Mesothelial cell of epicardium (in vitro differentiated cells): Measurements from ENCODE around the gene KMT2D. TPM values are rescaled to one million over a fixed set of nuclear protein-coding genes. Genes with fewer than 3 reads are reported as not detected.
A peak's percentile ranks its signal among the peaks of the same experiment; 100 is the strongest.

ENCODE experiments used
- DNase-seq, 2 experiments: peaks; one replicate each; pipeline ENCODE4 v3.0.0; 2021; ENCODE audit warnings: low spot score in 2 of 2; ENCODE audit not compliant: unreplicated experiment in 2 of 2
- H3K27ac Mint-ChIP-seq: 2 replicates; pipeline ENCODE4 v1.8.0; 2021; ENCODE audit warnings: mixed read lengths
- H3K27me3 Mint-ChIP-seq: 2 replicates; pipeline ENCODE4 v1.8.0; 2021; ENCODE audit warnings: low read depth, mixed read lengths
- H3K36me3 Mint-ChIP-seq: 2 replicates; pipeline ENCODE4 v1.8.0; 2021; ENCODE audit warnings: mixed read lengths
- H3K4me1 Mint-ChIP-seq: 2 replicates; pipeline ENCODE4 v1.8.0; 2021; ENCODE audit warnings: mixed read lengths
- H3K4me3 Mint-ChIP-seq: 2 replicates; pipeline ENCODE4 v1.8.0; 2021; ENCODE audit warnings: mild to moderate bottlenecking, moderate library complexity, mixed read lengths
- H3K9me3 Mint-ChIP-seq: 2 replicates; pipeline ENCODE4 v1.8.0; 2021; ENCODE audit warnings: mixed read lengths
- total RNA-seq: library from RNA; stranded (reverse); gene quantifications from 3 replicates; pipeline ENCODE4 v1.2.1, GENCODE V29; 2021
- TF ChIP-seq, protein P1 (sequence below): fragments of 200-600 bp; sonication (generic); IDR thresholded peaks from one replicate; pipeline ENCODE4 v1.5.0; 2021; ENCODE audit warnings: antibody characterized with exemption; ENCODE audit not compliant: unreplicated experiment

The KMT2D gene
- total RNA-seq, 1 donor from 2014 or later: 136 TPM

GRCh38 chr12:49058366-49059044, 2.1 kb downstream of the KMT2D start:
- TF ChIP-seq, protein P1, sequence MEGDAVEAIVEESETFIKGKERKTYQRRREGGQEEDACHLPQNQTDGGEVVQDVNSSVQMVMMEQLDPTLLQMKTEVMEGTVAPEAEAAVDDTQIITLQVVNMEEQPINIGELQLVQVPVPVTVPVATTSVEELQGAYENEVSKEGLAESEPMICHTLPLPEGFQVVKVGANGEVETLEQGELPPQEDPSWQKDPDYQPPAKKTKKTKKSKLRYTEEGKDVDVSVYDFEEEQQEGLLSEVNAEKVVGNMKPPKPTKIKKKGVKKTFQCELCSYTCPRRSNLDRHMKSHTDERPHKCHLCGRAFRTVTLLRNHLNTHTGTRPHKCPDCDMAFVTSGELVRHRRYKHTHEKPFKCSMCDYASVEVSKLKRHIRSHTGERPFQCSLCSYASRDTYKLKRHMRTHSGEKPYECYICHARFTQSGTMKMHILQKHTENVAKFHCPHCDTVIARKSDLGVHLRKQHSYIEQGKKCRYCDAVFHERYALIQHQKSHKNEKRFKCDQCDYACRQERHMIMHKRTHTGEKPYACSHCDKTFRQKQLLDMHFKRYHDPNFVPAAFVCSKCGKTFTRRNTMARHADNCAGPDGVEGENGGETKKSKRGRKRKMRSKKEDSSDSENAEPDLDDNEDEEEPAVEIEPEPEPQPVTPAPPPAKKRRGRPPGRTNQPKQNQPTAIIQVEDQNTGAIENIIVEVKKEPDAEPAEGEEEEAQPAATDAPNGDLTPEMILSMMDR: no peak
- no peaks in the 10 kb centered on the region for H3K9me3 Mint-ChIP-seq
- DNase-seq: no peak
- peak overlapping the region; percentile 96 for H3K4me3 Mint-ChIP-seq
- H3K4me1 Mint-ChIP-seq: peaks cover 45% of the 10 kb centered on the region
- peaks cover 7% of the 10 kb centered on the region for H3K36me3 Mint-ChIP-seq
- H3K27ac Mint-ChIP-seq: peak overlapping the region; percentile 95
- no peaks in the 10 kb centered on the region for H3K27me3 Mint-ChIP-seq

GRCh38 chr12:49057888-49058287, 2.7 kb downstream of the KMT2D start:
- H3K4me3 Mint-ChIP-seq: peak overlapping the region; percentile 96
- H3K27me3 Mint-ChIP-seq: no peaks in the 10 kb centered on the region
- peaks cover 11% of the 10 kb centered on the region for H3K36me3 Mint-ChIP-seq
- peak overlapping the region; percentile 95 for H3K27ac Mint-ChIP-seq
- TF ChIP-seq, protein P1: no peak
- H3K4me1 Mint-ChIP-seq: peaks cover 45% of the 10 kb centered on the region
- DNase-seq: no peak
- no peaks in the 10 kb centered on the region for H3K9me3 Mint-ChIP-seq

DNA sequence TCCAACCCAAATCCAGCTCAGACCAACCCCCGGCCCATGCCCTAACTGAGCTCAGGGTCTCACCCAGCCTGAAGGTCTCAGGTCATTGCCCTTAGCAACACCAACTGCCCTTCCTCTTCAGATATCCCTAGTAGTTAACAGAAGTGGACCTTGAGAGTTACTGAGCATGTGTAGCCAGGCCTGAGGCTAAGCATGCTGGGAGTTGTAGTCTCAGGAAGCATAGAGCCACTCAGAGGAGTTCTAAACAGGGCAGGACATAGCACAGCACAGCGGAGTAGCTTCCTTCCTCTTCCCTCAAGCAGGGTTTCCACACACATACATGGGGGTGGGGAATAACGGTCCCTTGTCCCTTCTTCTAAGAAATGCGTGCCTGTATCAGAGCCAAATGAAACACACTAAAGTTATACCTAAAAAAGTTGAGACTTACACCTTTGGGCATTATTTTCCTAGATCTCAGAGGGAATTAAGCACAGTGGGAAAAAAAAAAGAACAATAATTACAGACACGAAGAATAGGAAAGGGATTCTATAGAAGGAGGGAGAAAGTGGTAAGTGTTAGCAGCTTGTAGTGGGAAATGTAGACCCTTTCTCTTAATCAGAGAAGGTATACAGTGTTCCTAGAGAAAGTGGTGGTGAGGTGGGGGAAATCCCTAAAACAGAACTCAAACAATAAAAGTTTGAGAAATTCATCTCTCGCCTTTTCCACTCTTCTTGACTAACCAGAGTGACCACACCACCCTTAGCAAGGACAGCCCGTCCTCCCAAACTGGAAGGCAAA, 4.4 kb downstream of the KMT2D start:
- H3K4me1 Mint-ChIP-seq: peaks cover 41% of the 10 kb centered on the region
- DNase-seq: no peak
- TF ChIP-seq, protein P1: no peak

GRCh38 chr12:49055092-49055491, 5.5 kb downstream of the KMT2D start:
- no peak overlapping the region for H3K27ac Mint-ChIP-seq
- peaks cover 39% of the 10 kb centered on the region for H3K4me1 Mint-ChIP-seq
- TF ChIP-seq, protein P1: no peak
- H3K27me3 Mint-ChIP-seq: no peaks in the 10 kb centered on the region
- peaks cover 27% of the 10 kb centered on the region for H3K36me3 Mint-ChIP-seq
- DNase-seq: no peak
- no peaks in the 10 kb centered on the region for H3K9me3 Mint-ChIP-seq
- no peak overlapping the region for H3K4me3 Mint-ChIP-seq

More for the DNA sequence above, 4.4 kb downstream of the KMT2D start:
- Mint-ChIP-seq H3K9me3 (no peaks in the 10 kb centered on the region), H3K27ac (peak overlapping the region; percentile 81), H3K27me3 (no peaks in the 10 kb centered on the region), H3K36me3 (peaks cover 21% of the 10 kb centered on the region), H3K4me3 (peak overlapping the region; percentile 96)

DNA sequence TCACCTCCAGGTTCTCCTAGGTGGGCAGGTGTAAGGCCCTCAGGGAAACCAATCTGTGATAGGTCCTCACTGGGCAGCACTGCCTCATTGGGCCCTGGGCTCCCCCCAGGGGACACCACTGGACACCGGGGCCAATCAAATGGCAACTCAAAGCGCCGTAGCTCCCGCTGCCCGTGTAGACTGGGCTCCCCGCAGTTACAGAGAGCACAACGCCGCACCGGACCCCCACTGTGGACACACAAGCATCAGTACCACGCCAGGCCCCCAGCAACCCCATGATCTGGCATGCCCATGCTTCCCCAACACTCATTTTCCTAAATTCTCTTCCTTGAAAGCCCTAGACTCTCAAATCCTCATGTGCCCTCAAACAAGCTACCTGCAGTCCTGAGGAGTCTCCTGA, 6.1 kb downstream of the KMT2D start:
- Mint-ChIP-seq H3K4me3 (no peak overlapping the region), H3K9me3 (no peaks in the 10 kb centered on the region), H3K36me3 (peaks cover 27% of the 10 kb centered on the region), H3K27me3 (no peaks in the 10 kb centered on the region), H3K4me1 (peaks cover 39% of the 10 kb centered on the region), H3K27ac (no peak overlapping the region)
- DNase-seq: no peak
- TF ChIP-seq, protein P1: no peak
